DMS 273 (cell line): ENCODE measurements around the gene SLCO6A1.
"Not testable (repeated sequence)": the region's sequence is repeated elsewhere in the genome, so short reads cannot be mapped to it uniquely, and the experiment has no call there.

ENCODE experiments used
- DNase-seq: peaks from one replicate; lab custom pipeline; 2025; ENCODE audit not compliant: unreplicated experiment; lab: John Stamatoyannopoulos, UW

SLCO6A1 gene

GRCh38 chr5:102498271-102499034 lies at the start of gene SLCO6A1:
TSS of gene SLCO6A1 (minus strand) at chr5:102499001. CDS start at chr5:102498844, 157 bp downstream.
- DNase-seq, result no peak

GRCh38 chr5:102547141-102548035 lies 48.6 kb upstream of the SLCO6A1 start:
- no peak for DNase-seq

GRCh38 chr5:102545175-102545574 lies 46.4 kb upstream of the SLCO6A1 start:
- peak; percentile 51 for DNase-seq

GRCh38 chr5:102542057-102542456 lies 43.3 kb upstream of the SLCO6A1 start:
- no peak for DNase-seq

GRCh38 chr5:102539996-102540728 lies 41.4 kb upstream of the SLCO6A1 start:
- peak; percentile 69 for DNase-seq

- peak; percentile 85 for DNase-seq
Observed at GRCh38 chr5:102539562-102539961, 40.8 kb upstream of the SLCO6A1 start.

- DNase-seq, result no peak
Observed at GRCh38 chr5:102537011-102537410, 38.2 kb upstream of the SLCO6A1 start.

GRCh38 chr5:102536323-102536928 lies 37.6 kb upstream of the SLCO6A1 start:
- DNase-seq, result peak; percentile 59

GRCh38 chr5:102532123-102532522 lies 33.3 kb upstream of the SLCO6A1 start:
- no peak for DNase-seq

GRCh38 chr5:102531506-102531905 lies 32.7 kb upstream of the SLCO6A1 start:
- DNase-seq, result no peak

GRCh38 chr5:102529447-102529846 lies 30.6 kb upstream of the SLCO6A1 start:
- peak; percentile 5 for DNase-seq

- no peak for DNase-seq
Observed at GRCh38 chr5:102529031-102529430, 30.2 kb upstream of the SLCO6A1 start.

GRCh38 chr5:102528600-102528999 lies 29.8 kb upstream of the SLCO6A1 start:
- DNase-seq, result no peak

GRCh38 chr5:102527547-102527946 lies 28.7 kb upstream of the SLCO6A1 start:
- no peak for DNase-seq

- no peak for DNase-seq
Observed at GRCh38 chr5:102523541-102524175, 24.9 kb upstream of the SLCO6A1 start.

GRCh38 chr5:102511666-102512065 lies 12.9 kb upstream of the SLCO6A1 start:
- peak; percentile 84 for DNase-seq

GRCh38 chr5:102491261-102491914 lies 7.4 kb downstream of the SLCO6A1 start:
- not testable (repeated sequence) for DNase-seq

- no peak for DNase-seq
Observed at GRCh38 chr5:102483736-102484135, 15.1 kb downstream of the SLCO6A1 start.

GRCh38 chr5:102481054-102481715 lies 17.6 kb downstream of the SLCO6A1 start:
- DNase-seq, result peak; percentile 21
